ENCODE results near the gene GNG14. TPM values are rescaled to one million over a fixed set of nuclear protein-coding genes. Genes with fewer than 3 reads are reported as not detected.

The GNG14 gene
- total RNA-seq, 3 donors from 2014 or later (not counting 1 experiment from before 2014, with no cell fraction given) = not detected

DNA sequence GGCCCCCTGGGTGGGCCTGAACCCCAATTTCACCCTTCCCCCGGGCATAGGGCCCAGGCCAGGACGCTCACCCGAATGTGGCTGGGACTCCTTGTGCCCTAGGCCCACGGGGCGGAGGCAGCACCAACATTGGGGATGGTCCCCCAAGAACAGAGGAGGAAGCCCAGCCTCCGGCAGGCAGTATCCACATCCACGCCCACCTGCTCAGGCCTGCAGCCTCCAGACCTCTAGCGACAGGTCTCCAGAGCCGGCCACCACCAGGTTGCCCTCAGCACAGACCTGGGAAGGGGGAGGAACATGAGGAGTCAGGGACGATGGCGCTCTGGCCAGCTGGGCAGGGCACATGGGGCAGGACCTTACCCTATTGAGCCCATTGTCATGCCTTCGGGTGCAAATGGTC, 1.2 kb downstream of the GNG14 start:
- no peaks in the 10 kb centered on the region for H3K27me3 Mint-ChIP-seq (ENCODE audit: low read depth in 2 of 2)
- Histone ChIP-seq H3K27ac (ENCODE audit: low read length) (no peak overlapping the region), H3K4me1 (ENCODE audit: control insufficient read depth, insufficient read depth, low read length) (no peaks in the 10 kb centered on the region), H3K4me3 (ENCODE audit: low read length) (no peak overlapping the region), H3K9me3 (ENCODE audit: control insufficient read depth, insufficient read depth, low read length) (no peaks in the 10 kb centered on the region), H3K27me3 (ENCODE audit: control insufficient read depth, insufficient read depth, low read length) (no peaks in the 10 kb centered on the region), H3K36me3 (ENCODE audit: control insufficient read depth, insufficient read depth, low read length) (no peaks in the 10 kb centered on the region)
- intact Hi-C loops (cut with micrococcal nuclease) = no loop called here
- peaks cover 0 to 3% of the 10 kb centered on the region in 2 donors for H3K4me1 Mint-ChIP-seq
- H3K27ac Mint-ChIP-seq = no peak overlapping the region
- no peak for ATAC-seq
- TF ChIP-seq, protein P1, sequence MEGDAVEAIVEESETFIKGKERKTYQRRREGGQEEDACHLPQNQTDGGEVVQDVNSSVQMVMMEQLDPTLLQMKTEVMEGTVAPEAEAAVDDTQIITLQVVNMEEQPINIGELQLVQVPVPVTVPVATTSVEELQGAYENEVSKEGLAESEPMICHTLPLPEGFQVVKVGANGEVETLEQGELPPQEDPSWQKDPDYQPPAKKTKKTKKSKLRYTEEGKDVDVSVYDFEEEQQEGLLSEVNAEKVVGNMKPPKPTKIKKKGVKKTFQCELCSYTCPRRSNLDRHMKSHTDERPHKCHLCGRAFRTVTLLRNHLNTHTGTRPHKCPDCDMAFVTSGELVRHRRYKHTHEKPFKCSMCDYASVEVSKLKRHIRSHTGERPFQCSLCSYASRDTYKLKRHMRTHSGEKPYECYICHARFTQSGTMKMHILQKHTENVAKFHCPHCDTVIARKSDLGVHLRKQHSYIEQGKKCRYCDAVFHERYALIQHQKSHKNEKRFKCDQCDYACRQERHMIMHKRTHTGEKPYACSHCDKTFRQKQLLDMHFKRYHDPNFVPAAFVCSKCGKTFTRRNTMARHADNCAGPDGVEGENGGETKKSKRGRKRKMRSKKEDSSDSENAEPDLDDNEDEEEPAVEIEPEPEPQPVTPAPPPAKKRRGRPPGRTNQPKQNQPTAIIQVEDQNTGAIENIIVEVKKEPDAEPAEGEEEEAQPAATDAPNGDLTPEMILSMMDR (IDR thresholded peaks at IDR 0.05) = no peak
- 81% methylated on average over 12 of the region's 12 CpGs for WGBS (ENCODE audit: insufficient coverage)
- no peaks in the 10 kb centered on the region for H3K36me3 Mint-ChIP-seq
- DNase-seq = no peak
- H3K9me3 Mint-ChIP-seq = no peaks in the 10 kb centered on the region
- H3K4me3 Mint-ChIP-seq = no peak overlapping the region

DNA sequence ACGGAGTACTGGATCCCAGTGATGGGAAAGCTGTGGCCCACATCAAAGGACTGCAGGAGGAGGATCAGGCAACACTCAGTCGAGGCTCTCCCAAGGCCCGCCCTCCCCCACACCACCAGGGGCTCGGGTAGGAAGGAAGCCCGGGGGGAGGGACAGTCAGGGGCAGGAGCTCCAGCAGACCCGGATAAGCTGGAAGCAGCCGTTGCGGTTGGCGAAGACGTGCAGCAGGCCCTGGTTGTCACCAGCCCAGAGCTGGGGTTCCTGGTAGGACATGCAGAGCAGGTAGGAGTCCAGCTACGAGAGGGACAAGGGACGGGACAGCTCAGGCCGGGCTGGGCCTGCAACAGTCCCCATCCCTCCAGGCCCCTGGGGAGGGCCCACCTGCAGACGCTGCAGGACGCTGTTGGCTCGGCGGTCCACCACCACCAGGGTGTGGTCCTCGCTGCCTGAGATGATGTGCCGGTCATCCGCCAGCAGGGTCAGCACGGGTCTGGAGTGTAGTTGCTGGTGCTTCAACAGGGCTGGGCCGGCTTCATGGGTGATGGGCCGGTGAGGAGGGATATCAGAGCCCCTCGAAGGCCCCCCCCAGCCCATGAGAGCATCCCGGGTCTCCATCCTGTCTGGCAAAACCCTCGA, 1.9 kb downstream of the GNG14 start:
- WGBS (ENCODE audit: insufficient coverage) = 43% methylated on average over 26 of the region's 26 CpGs
- intact Hi-C loops (cut with micrococcal nuclease) = no loop called here

DNA sequence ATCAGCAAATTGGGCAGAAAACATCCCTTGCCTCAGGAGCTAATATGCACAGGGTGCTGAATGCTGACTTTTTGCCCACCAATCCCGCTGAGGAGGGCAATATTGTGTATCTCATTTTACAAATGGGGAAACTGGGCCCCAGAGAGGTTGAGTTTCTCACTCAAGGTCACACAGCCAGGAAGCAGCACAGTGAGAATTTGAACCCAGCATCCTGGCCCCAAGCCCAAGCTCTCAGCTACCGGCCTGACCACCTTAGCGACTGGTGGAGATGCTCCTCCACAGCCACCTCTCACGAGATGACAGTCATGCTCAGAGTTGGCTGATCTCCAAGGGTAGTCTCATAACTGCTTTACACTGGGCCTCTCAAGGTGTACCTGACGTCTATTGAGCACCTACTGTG, 5.2 kb downstream of the GNG14 start:
- Mint-ChIP-seq H3K9me3 (no peaks in the 10 kb centered on the region), H3K4me3 (no peak overlapping the region), H3K36me3 (no peaks in the 10 kb centered on the region), H3K27ac (no peak overlapping the region), H3K4me1 (peaks cover 0 to 4% of the 10 kb centered on the region in 2 donors), H3K27me3 (ENCODE audit: low read depth in 2 of 2) (no peaks in the 10 kb centered on the region)
- H3K27ac ChIP-seq (ENCODE audit: low read length) = no peak overlapping the region
- no peaks in the 10 kb centered on the region for H3K9me3 ChIP-seq (ENCODE audit: control insufficient read depth, insufficient read depth, low read length)
- TF ChIP-seq, protein P1 (IDR thresholded peaks at IDR 0.05) = no peak
- intact Hi-C loops (cut with micrococcal nuclease) = no loop called here
- DNase-seq (no peak), ATAC-seq (no peak)
- WGBS (ENCODE audit: insufficient coverage) = 94% methylated on average over 5 of the region's 5 CpGs
- H3K27me3 ChIP-seq (ENCODE audit: control insufficient read depth, insufficient read depth, low read length) = no peaks in the 10 kb centered on the region
- no peak overlapping the region for H3K4me3 ChIP-seq (ENCODE audit: low read length)
- no peaks in the 10 kb centered on the region for H3K36me3 ChIP-seq (ENCODE audit: control insufficient read depth, insufficient read depth, low read length)
- H3K4me1 ChIP-seq (ENCODE audit: control insufficient read depth, insufficient read depth, low read length) = peaks cover 19% of the 10 kb centered on the region

More for the DNA sequence above, 1.9 kb downstream of the GNG14 start:
- Mint-ChIP-seq H3K36me3 (no peaks in the 10 kb centered on the region), H3K27me3 (ENCODE audit: low read depth in 2 of 2) (no peaks in the 10 kb centered on the region), H3K4me3 (no peak overlapping the region), H3K27ac (no peak overlapping the region), H3K4me1 (no peaks in the 10 kb centered on the region), H3K9me3 (no peaks in the 10 kb centered on the region)
- DNase-seq = no peak
- no peaks in the 10 kb centered on the region for H3K4me1 ChIP-seq (ENCODE audit: control insufficient read depth, insufficient read depth, low read length)
- no peak overlapping the region for H3K27ac ChIP-seq (ENCODE audit: low read length)
- ATAC-seq = no peak
- H3K27me3 ChIP-seq (ENCODE audit: control insufficient read depth, insufficient read depth, low read length) = no peaks in the 10 kb centered on the region
- no peak overlapping the region for H3K4me3 ChIP-seq (ENCODE audit: low read length)
- TF ChIP-seq, protein P1 (IDR thresholded peaks at IDR 0.05) = no peak
- no peaks in the 10 kb centered on the region for H3K36me3 ChIP-seq (ENCODE audit: control insufficient read depth, insufficient read depth, low read length)
- H3K9me3 ChIP-seq (ENCODE audit: control insufficient read depth, insufficient read depth, low read length) = no peaks in the 10 kb centered on the region

DNA sequence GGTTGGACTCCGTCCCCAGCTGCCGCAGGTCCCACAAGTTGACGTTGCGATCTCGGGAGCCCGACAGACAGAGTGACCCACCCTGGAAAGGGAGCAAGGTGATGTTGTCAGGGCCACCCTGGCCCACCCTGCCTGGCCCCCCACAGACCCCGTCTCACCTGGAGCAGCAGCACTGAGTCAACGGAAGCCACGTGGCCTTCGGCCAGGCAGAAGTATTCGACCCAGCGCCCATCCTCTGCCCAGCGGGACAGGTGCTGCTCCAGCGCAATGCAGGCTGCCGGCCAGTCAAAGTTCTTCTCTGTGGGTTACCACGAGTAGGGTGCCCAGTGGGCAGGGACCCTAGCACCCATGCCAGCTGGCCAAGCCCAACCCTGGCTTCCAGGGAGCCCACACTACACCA, 6.8 kb downstream of the GNG14 start:
- H3K36me3 ChIP-seq (ENCODE audit: control insufficient read depth, insufficient read depth, low read length) = no peaks in the 10 kb centered on the region
- no peaks in the 10 kb centered on the region for H3K27me3 Mint-ChIP-seq (ENCODE audit: low read depth in 2 of 2)
- no peak overlapping the region for H3K27ac ChIP-seq (ENCODE audit: low read length)
- WGBS (ENCODE audit: insufficient coverage) = 94% methylated on average over 16 of the region's 16 CpGs
- no peaks in the 10 kb centered on the region for H3K9me3 ChIP-seq (ENCODE audit: control insufficient read depth, insufficient read depth, low read length)
- no peak overlapping the region for H3K27ac Mint-ChIP-seq
- no peak for ATAC-seq
- H3K27me3 ChIP-seq (ENCODE audit: control insufficient read depth, insufficient read depth, low read length) = no peaks in the 10 kb centered on the region
- no peaks in the 10 kb centered on the region for H3K9me3 Mint-ChIP-seq
- H3K4me1 ChIP-seq (ENCODE audit: control insufficient read depth, insufficient read depth, low read length) = peaks cover 19% of the 10 kb centered on the region
- no peak overlapping the region for H3K4me3 ChIP-seq (ENCODE audit: low read length)
- H3K4me1 Mint-ChIP-seq = peaks cover 0 to 4% of the 10 kb centered on the region in 2 donors
- intact Hi-C loops (cut with micrococcal nuclease) = no loop called here
- DNase-seq = no peak
- no peak overlapping the region for H3K4me3 Mint-ChIP-seq
- no peaks in the 10 kb centered on the region for H3K36me3 Mint-ChIP-seq
- TF ChIP-seq, protein P1 (IDR thresholded peaks at IDR 0.05) = no peak

All from natural killer cell (primary cell).